Spleen (tissue), 11 donors: Measurements from ENCODE around the gene TRIM42. TPM values are rescaled to one million over a fixed set of nuclear protein-coding genes. Genes with fewer than 3 reads are reported as not detected.

ENCODE experiments used
- DNase-seq: peaks from one replicate; pipeline ENCODE4 v3.0.0-alpha.2; 2020
- H3K27ac ChIP-seq, 8 donors: fragments of 200-600 bp; sonication (generic) in 7 of 8; 1 replicate in 4 of 8; 2 replicates in 4 of 8; pipeline versions ENCODE4 v1.5.0 to v1.8.0; 2016 to 2021; ENCODE audit warnings: inconsistent platforms in 4 of 8, mild to moderate bottlenecking in 4 of 8, moderate library complexity in 1 of 8
- H3K27me3 ChIP-seq, 7 donors: fragments of 200-600 bp; sonication (generic) in 6 of 7; replicated peaks in 1 of 7; 1 replicate in 4 of 7; 2 replicates in 3 of 7; pipeline versions ENCODE4 v1.5.0 to v1.8.0; 2016 to 2021; ENCODE audit warnings: inconsistent platforms in 3 of 7, mild to moderate bottlenecking in 1 of 7
- H3K36me3 ChIP-seq, 6 donors: fragments of 200-600 bp; sonication (generic) in 5 of 6; 1 replicate in 4 of 6; 2 replicates in 2 of 6; pipeline versions ENCODE4 v1.5.0 to v1.8.0; 2016 to 2021; ENCODE audit warnings: inconsistent platforms in 2 of 6
- H3K4me1 ChIP-seq, 6 donors: fragments of 200-600 bp; sonication (generic) in 5 of 6; 1 replicate in 3 of 6; 2 replicates in 3 of 6; pipeline versions ENCODE4 v1.5.0 to v1.8.0; 2016 to 2021; ENCODE audit warnings: inconsistent platforms in 3 of 6
- H3K4me3 ChIP-seq, 8 donors: fragments of 200-600 bp; sonication (generic) in 7 of 8; 1 replicate in 4 of 8; 2 replicates in 4 of 8; pipeline versions ENCODE4 v1.5.0 to v1.8.0; 2016 to 2021; ENCODE audit warnings: inconsistent platforms in 4 of 8, mild to moderate bottlenecking in 4 of 8, moderate library complexity in 2 of 8
- H3K9me3 ChIP-seq, 8 donors: fragments of 200-600 bp; sonication (generic) in 7 of 8; 1 replicate in 4 of 8; 2 replicates in 4 of 8; pipeline versions ENCODE4 v1.5.0 to v1.8.0; 2016 to 2021; ENCODE audit warnings: inconsistent platforms in 4 of 8
- CTCF ChIP-seq, 11 experiments: fragments of 200-600 bp in 7 of 11; fragments of 450-650 bp in 4 of 11; sonication (generic) in 4 of 11; IDR thresholded peaks in 8 of 11; conservative IDR thresholded peaks in 3 of 11; 1 replicate in 7 of 11; 2 replicates in 4 of 11; pipeline versions ENCODE4 v1.4.0 to v1.8.0; 2016 to 2021; ENCODE audit warnings: antibody characterized with exemption in 11 of 11, inconsistent platforms in 4 of 11, mild to moderate bottlenecking in 1 of 11
- POLR2A ChIP-seq, 3 donors: fragments of 450-650 bp; IDR thresholded peaks; one replicate each; pipeline ENCODE4 v1.5.1; 2017; ENCODE audit warnings: antibody characterized with exemption in 3 of 3, mild to moderate bottlenecking in 1 of 3
- POLR2AphosphoS5 ChIP-seq, 3 donors: sonication (generic); formaldehyde crosslinking; IDR thresholded peaks; one replicate each; pipeline ENCODE4 v1.5.1; 2017; ENCODE audit warnings: antibody characterized with exemption in 3 of 3
- WGBS, 5 donors: extraction: QIAGEN DNeasy Blood & Tissue Kit in 3 of 5; methylation state at CpG; one replicate each; pipeline versions ENCODE4 v1.1.5 to v1.1.7; 2013 to 2018; 5-methylcytosine and 5-hydroxymethylcytosine counted together
- intact Hi-C: fragments of 100-400 bp; cut with DNase I; formaldehyde crosslinking; loops from one replicate; pipeline ENCODE4 v1.15.0; 2023; ENCODE audit warnings: low total_unique reads
- polyA plus RNA-seq, 3 donors: library from polyadenylated mRNA; stranded (reverse); fragments of 200-250 nt; gene quantifications; one replicate each; pipeline ENCODE4 v1.2.1, GENCODE V29; 2013
- total RNA-seq, 7 donors: library from RNA; depleted of rRNA in 3 of 7; stranded (reverse); fragments of >200 nt in 3 of 7; fragmentation: NEBNext Ultra II Directional in 4 of 7; extraction: Animal tissue kit (Norgen Biotek cat#: 25700) in 4 of 7; gene quantifications; one replicate each; pipeline versions ENCODE4 v1.1.0 to v1.2.1, GENCODE V29; 2016 to 2021
- donor health status: healthy with polysubstance abuse.
- donor health status: DM: no; HTN: no; CAD: no; lungs with moderate emphysema.
- donor health status: DM: no; HTN: no; CAD: no.
- donor health status: Bipolar disorder and iron deficiency.
- donor health status: healthy.
- donor health status: DM: no; HTN: no; CAD: no.
- donor health status: DM: yes; HTN: yes; CAD: no.

The TRIM42 gene
- total and polyA plus RNA-seq, 10 donors, result not detected

GRCh38 chr3:140651287-140651686 lies 26.6 kb upstream of the TRIM42 start:
- 93 to 100% (median 94%) methylated on average over 1 to 23 of the region's 23 CpGs for WGBS, 5 donors
- H3K4me1 ChIP-seq, result no peaks in the 10 kb centered on the region
- H3K27me3 ChIP-seq, result peaks cover 0 to 5% (median 0%) of the 10 kb centered on the region in 7 donors
- TF ChIP-seq CTCF (IDR thresholded peaks at IDR 0.05 in 8 of 11, conservative IDR thresholded peaks at IDR 0.05 in 3 of 11) (no peak), POLR2A (IDR thresholded peaks at IDR 0.05) (no peak), POLR2AphosphoS5 (IDR thresholded peaks at IDR 0.05) (no peak)
- no peak overlapping the region for H3K4me3 ChIP-seq
- H3K9me3 ChIP-seq, result peaks cover 0 to 12% (median 0%) of the 10 kb centered on the region in 8 donors
- intact Hi-C loops, result no loop called here
- no peak for DNase-seq
- no peaks in the 10 kb centered on the region for H3K36me3 ChIP-seq
- no peak overlapping the region for H3K27ac ChIP-seq

GRCh38 chr3:140655678-140656077 lies 22.2 kb upstream of the TRIM42 start:
- no peak overlapping the region for H3K4me3 ChIP-seq
- peaks cover 0 to 5% (median 0%) of the 10 kb centered on the region in 7 donors for H3K27me3 ChIP-seq
- intact Hi-C loops, result no loop called here
- H3K4me1 ChIP-seq, result no peaks in the 10 kb centered on the region
- no peak for DNase-seq
- TF ChIP-seq POLR2AphosphoS5 (IDR thresholded peaks at IDR 0.05) (no peak), POLR2A (IDR thresholded peaks at IDR 0.05) (no peak), CTCF (IDR thresholded peaks at IDR 0.05 in 8 of 11, conservative IDR thresholded peaks at IDR 0.05 in 3 of 11) (no peak)
- no peak overlapping the region for H3K27ac ChIP-seq
- no peaks in the 10 kb centered on the region for H3K36me3 ChIP-seq
- 80 to 100% (median 82%) methylated on average over 1 of the region's 1 CpG for WGBS, 5 donors
- peaks cover 0 to 24% (median 10%) of the 10 kb centered on the region in 8 donors for H3K9me3 ChIP-seq

- intact Hi-C loops, result no loop called here
- 51 to 63% (median 55%) methylated on average over 5 of the region's 5 CpGs for WGBS, 5 donors
Measured at GRCh38 chr3:140664111-140664510, 13.8 kb upstream of the TRIM42 start.

GRCh38 chr3:140682586-140682985 lies 4.7 kb downstream of the TRIM42 start:
- intact Hi-C loops, result no loop called here
- WGBS, 5 donors, result 95 to 100% (median 96%) methylated on average over 9 to 27 of the region's 27 CpGs
- DNase-seq, result no peak
- Histone ChIP-seq H3K4me3 (no peak overlapping the region), H3K36me3 (no peaks in the 10 kb centered on the region), H3K27me3 (no peaks in the 10 kb centered on the region), H3K4me1 (no peaks in the 10 kb centered on the region), H3K9me3 (no peaks in the 10 kb centered on the region), H3K27ac (no peak overlapping the region)
- TF ChIP-seq POLR2A (IDR thresholded peaks at IDR 0.05), result no peak
- TF ChIP-seq POLR2AphosphoS5 (IDR thresholded peaks at IDR 0.05), result no peak
- TF ChIP-seq CTCF (IDR thresholded peaks at IDR 0.05 in 8 of 11, conservative IDR thresholded peaks at IDR 0.05 in 3 of 11), result no peak

More at GRCh38 chr3:140664111-140664510, 13.8 kb upstream of the TRIM42 start:
- peaks cover 0 to 49% (median 29%) of the 10 kb centered on the region in 8 donors for H3K9me3 ChIP-seq
- H3K27me3 ChIP-seq, result no peaks in the 10 kb centered on the region
- no peak overlapping the region for H3K4me3 ChIP-seq
- H3K36me3 ChIP-seq, result no peaks in the 10 kb centered on the region
- H3K4me1 ChIP-seq, result no peaks in the 10 kb centered on the region
- TF ChIP-seq CTCF (IDR thresholded peaks at IDR 0.05 in 8 of 11, conservative IDR thresholded peaks at IDR 0.05 in 3 of 11), result no peak
- no peak for TF ChIP-seq POLR2A (IDR thresholded peaks at IDR 0.05)
- TF ChIP-seq POLR2AphosphoS5 (IDR thresholded peaks at IDR 0.05), result no peak
- H3K27ac ChIP-seq, result no peak overlapping the region
- no peak for DNase-seq
